Testis (tissue), 3 donors: ENCODE measurements around the gene SLC16A13. TPM values are rescaled to one million over a fixed set of nuclear protein-coding genes. Genes with fewer than 3 reads are reported as not detected.

ENCODE experiments used
- DNase-seq: peaks from one replicate; pipeline ENCODE4 v3.0.0-alpha.2; 2019
- H3K27ac ChIP-seq, 2 donors: fragments of 200-600 bp; sonication (generic); one replicate each; pipeline ENCODE4 v1.5.1; 2019
- H3K27me3 ChIP-seq: fragments of 200-600 bp; sonication (generic); one replicate; pipeline ENCODE4 v1.5.1; 2019
- H3K36me3 ChIP-seq: fragments of 200-600 bp; sonication (generic); one replicate; pipeline ENCODE4 v1.5.1; 2017; ENCODE audit warnings: low read depth; ENCODE audit errors: missing control alignments
- H3K4me1 ChIP-seq: fragments of 200-600 bp; sonication (generic); one replicate; pipeline ENCODE4 v1.5.1; 2019
- H3K4me3 ChIP-seq, 2 donors: fragments of 200-600 bp; sonication (generic); one replicate each; pipeline ENCODE4 v1.5.1; 2017 to 2019
- H3K9me3 ChIP-seq: fragments of 200-600 bp; sonication (generic); one replicate; pipeline ENCODE4 v1.5.1; 2017
- CTCF ChIP-seq, 3 experiments: fragments of 450-650 bp in 2 of 3; fragments of 200-600 bp in 1 of 3; sonication (generic) in 1 of 3; IDR thresholded peaks; one replicate each; pipeline ENCODE4 v1.5.1; 2016 to 2019; ENCODE audit warnings: antibody characterized with exemption in 3 of 3, mild to moderate bottlenecking in 2 of 3, moderate library complexity in 1 of 3
- POLR2A ChIP-seq: fragments of 450-650 bp; IDR thresholded peaks from one replicate; pipeline ENCODE4 v1.6.1; 2017; ENCODE audit warnings: antibody characterized with exemption, mild to moderate bottlenecking, moderate library complexity
- WGBS, 2 donors: methylation state at CpG; one replicate each; pipeline ENCODE4 v1.1.5; 2018; 5-methylcytosine and 5-hydroxymethylcytosine counted together
- intact Hi-C: fragments of 100-400 bp; cut with DNase I; formaldehyde crosslinking; loops from one replicate; pipeline ENCODE4 v1.15.1; 2023; ENCODE audit warnings: low total_unique reads
- polyA plus RNA-seq: library from polyadenylated mRNA; stranded (reverse); fragments of 350-450 nt; fragmentation: Illumina TruSeq; extraction: RNeasy Lipid Tissue Mini Kit (QIAGEN cat#74804); gene quantifications from one replicate; pipeline ENCODE4 v1.2.3, GENCODE V29; 2014; ENCODE audit warnings: low read depth, low replicate concordance; ENCODE audit not compliant: insufficient read depth
- total RNA-seq, 2 donors: library from RNA; depleted of rRNA; stranded (reverse); fragments of >200 nt; gene quantifications; one replicate each; pipeline ENCODE4 v1.2.3, GENCODE V29; 2016

SLC16A13 gene
- total and polyA plus RNA-seq, 3 donors from 2014 or later, result 1.9 to 2.2 (median 2.0) TPM

GRCh38 chr17:7005716-7006115, 30.1 kb upstream of the SLC16A13 start:
- Histone ChIP-seq H3K27me3 (no peaks in the 10 kb centered on the region), H3K27ac (no peak overlapping the region), H3K4me3 (no peak overlapping the region), H3K9me3 (no peaks in the 10 kb centered on the region), H3K36me3 (no peaks in the 10 kb centered on the region), H3K4me1 (peaks cover 7% of the 10 kb centered on the region)
- no peak for DNase-seq
- intact Hi-C loops, result loop anchor here (10.0 kb wide), 1 partner anchor 341 kb away; no protein-coding TSS in a partner anchor
- TF ChIP-seq CTCF (IDR thresholded peaks at IDR 0.05) (no peak), POLR2A (no peak)
- 70 to 93% methylated on average over 3 to 7 of the region's 7 CpGs for WGBS, 2 donors

GRCh38 chr17:7007143-7007542, 28.7 kb upstream of the SLC16A13 start:
- WGBS, 2 donors, result 89% methylated on average over 2 of the region's 2 CpGs
- no peaks in the 10 kb centered on the region for H3K27me3 ChIP-seq
- no peak for DNase-seq
- H3K4me1 ChIP-seq, result peaks cover 15% of the 10 kb centered on the region
- no peak overlapping the region for H3K27ac ChIP-seq
- no peaks in the 10 kb centered on the region for H3K9me3 ChIP-seq
- no peak overlapping the region for H3K4me3 ChIP-seq
- intact Hi-C loops, result loop anchor here (10.0 kb wide), 1 partner anchor 342 kb away; no protein-coding TSS in a partner anchor
- H3K36me3 ChIP-seq, result no peaks in the 10 kb centered on the region
- no peak for TF ChIP-seq POLR2A
- no peak for TF ChIP-seq CTCF (IDR thresholded peaks at IDR 0.05)

- intact Hi-C loops, result no loop called here
- no peaks in the 10 kb centered on the region for H3K36me3 ChIP-seq
- DNase-seq, result no peak
- 87% methylated on average over 2 of the region's 2 CpGs for WGBS, 2 donors
- no peak for TF ChIP-seq CTCF (IDR thresholded peaks at IDR 0.05)
- TF ChIP-seq POLR2A, result no peak
- no peak overlapping the region for H3K4me3 ChIP-seq
- H3K27me3 ChIP-seq, result no peaks in the 10 kb centered on the region
- H3K9me3 ChIP-seq, result no peaks in the 10 kb centered on the region
- peaks cover 20% of the 10 kb centered on the region for H3K4me1 ChIP-seq
- no peak overlapping the region for H3K27ac ChIP-seq
Observed at GRCh38 chr17:7010523-7010922, 25.3 kb upstream of the SLC16A13 start.

- intact Hi-C loops, result no loop called here
- DNase-seq, result no peak
- Histone ChIP-seq H3K36me3 (no peaks in the 10 kb centered on the region), H3K4me3 (peak overlapping the region; percentile 68 to 84), H3K9me3 (no peaks in the 10 kb centered on the region), H3K4me1 (peaks cover 27% of the 10 kb centered on the region), H3K27me3 (no peaks in the 10 kb centered on the region), H3K27ac (peak overlapping the region in 1 of 2 donors; percentile 93)
- TF ChIP-seq CTCF (IDR thresholded peaks at IDR 0.05) (no peak), POLR2A (no peak)
- 29 to 40% methylated on average over 14 of the region's 14 CpGs for WGBS, 2 donors
Observed at GRCh38 chr17:7011415-7011814, 24.4 kb upstream of the SLC16A13 start.

- Histone ChIP-seq H3K4me1 (peaks cover 32% of the 10 kb centered on the region), H3K36me3 (no peaks in the 10 kb centered on the region), H3K4me3 (peak overlapping the region; percentile 68 to 84), H3K27me3 (no peaks in the 10 kb centered on the region), H3K27ac (peak overlapping the region; percentile 93 to 97), H3K9me3 (no peaks in the 10 kb centered on the region)
- no peak for TF ChIP-seq POLR2A
- TF ChIP-seq CTCF (IDR thresholded peaks at IDR 0.05), result no peak
- no peak for DNase-seq
- intact Hi-C loops, result no loop called here
- 0 to 1% methylated on average over 6 of the region's 6 CpGs for WGBS, 2 donors
Observed at GRCh38 chr17:7011942-7012254, 23.9 kb upstream of the SLC16A13 start.
